ENCODE data around the gene TRIB2. TPM values are rescaled to one million over a fixed set of nuclear protein-coding genes. Genes with fewer than 3 reads are reported as not detected.

TRIB2 gene
- total RNA-seq, 4 donors from 2014 or later: 182 to 554 (median 315) TPM

DNA sequence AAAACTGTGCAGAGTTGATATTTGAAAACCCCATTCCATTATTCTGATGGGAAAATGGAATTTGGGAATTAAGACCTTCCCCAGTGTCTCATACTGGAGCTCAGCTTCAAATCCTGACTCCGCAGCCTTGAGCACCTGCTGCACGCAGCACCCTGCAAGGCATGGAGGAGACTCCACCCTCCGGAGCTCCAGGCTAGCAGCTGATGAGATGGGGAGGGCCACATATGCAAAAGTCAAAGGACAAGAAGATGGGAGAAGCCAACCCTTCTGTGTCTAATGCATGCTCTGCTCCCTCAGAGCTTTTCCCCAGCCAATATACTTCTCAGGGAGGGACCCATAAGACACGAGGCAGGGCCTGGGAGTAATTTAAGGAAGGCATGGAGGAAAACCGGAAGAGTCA is 34.7 kb upstream of the TRIB2 start:
- no peaks in the 10 kb centered on the region for H3K27me3 ChIP-seq
- no peaks in the 10 kb centered on the region for H3K36me3 ChIP-seq
- H3K27ac ChIP-seq: no peak overlapping the region
- no peak overlapping the region for H3K4me3 ChIP-seq
- TF ChIP-seq POLR2A (IDR thresholded peaks at IDR 0.05) (no peak), CTCF (IDR thresholded peaks at IDR 0.05) (no peak), EP300 (IDR thresholded peaks at IDR 0.05) (no peak)
- no peak for DNase-seq (ENCODE audit: low spot score in 2 of 2)
- H3K4me1 ChIP-seq: peaks cover 0 to 13% (median 0%) of the 10 kb centered on the region in 4 donors
- peaks cover 0 to 2% (median 0%) of the 10 kb centered on the region in 4 donors for H3K9me3 ChIP-seq
- 70 to 80% methylated on average over 5 of the region's 5 CpGs for WGBS, 2 donors

- 86 to 88% methylated on average over 6 of the region's 6 CpGs for WGBS, 2 donors
- no peaks in the 10 kb centered on the region for H3K27me3 ChIP-seq
- H3K4me3 ChIP-seq: no peak overlapping the region
- peaks cover 0 to 13% (median 0%) of the 10 kb centered on the region in 4 donors for H3K4me1 ChIP-seq
- no peak overlapping the region for H3K27ac ChIP-seq
- no peak for DNase-seq (ENCODE audit: low spot score in 2 of 2)
- TF ChIP-seq CTCF (IDR thresholded peaks at IDR 0.05) (no peak), EP300 (IDR thresholded peaks at IDR 0.05) (no peak), POLR2A (IDR thresholded peaks at IDR 0.05) (no peak)
- peaks cover 0 to 2% (median 0%) of the 10 kb centered on the region in 4 donors for H3K9me3 ChIP-seq
- H3K36me3 ChIP-seq: no peaks in the 10 kb centered on the region
These were observed 33.2 kb upstream of the TRIB2 start for GRCh38 chr2:12683457-12684100.

DNA sequence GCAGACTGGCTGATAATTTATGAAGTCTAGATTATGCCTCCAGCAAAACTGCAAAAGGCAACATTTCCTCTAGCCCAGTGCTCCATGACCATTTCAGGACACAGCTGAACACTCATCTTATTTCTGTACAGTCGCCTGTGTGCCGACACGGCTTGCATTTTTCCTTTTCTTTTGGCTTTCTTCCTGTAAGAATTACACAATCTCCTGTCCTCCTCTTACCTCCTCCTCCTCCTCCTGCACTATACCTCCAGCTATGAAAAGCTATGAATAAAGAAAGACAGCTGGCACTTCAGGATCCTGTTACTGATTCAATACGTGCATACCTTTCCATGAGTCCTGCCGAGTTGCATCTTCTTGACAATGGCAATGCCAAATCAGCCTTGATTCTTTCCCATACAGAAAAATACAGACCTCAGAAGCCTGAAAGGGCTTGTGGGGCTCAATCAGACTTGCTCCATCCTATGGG is 32.2 kb upstream of the TRIB2 start:
- no peak for DNase-seq (ENCODE audit: low spot score in 2 of 2)
- no peak overlapping the region for H3K4me3 ChIP-seq
- no peak for TF ChIP-seq POLR2A (IDR thresholded peaks at IDR 0.05)
- TF ChIP-seq CTCF (IDR thresholded peaks at IDR 0.05): no peak
- no peak for TF ChIP-seq EP300 (IDR thresholded peaks at IDR 0.05)
- H3K4me1 ChIP-seq: peaks cover 0 to 13% (median 0%) of the 10 kb centered on the region in 4 donors
- H3K9me3 ChIP-seq: peaks cover 0 to 4% (median 0%) of the 10 kb centered on the region in 4 donors
- no peaks in the 10 kb centered on the region for H3K27me3 ChIP-seq
- 28 to 37% methylated on average over 5 of the region's 5 CpGs for WGBS, 2 donors
- H3K27ac ChIP-seq: no peak overlapping the region
- H3K36me3 ChIP-seq: no peaks in the 10 kb centered on the region

GRCh38 chr2:12685145-12685544 is 31.6 kb upstream of the TRIB2 start:
- no peak for DNase-seq (ENCODE audit: low spot score in 2 of 2)
- no peaks in the 10 kb centered on the region for H3K27me3 ChIP-seq
- H3K9me3 ChIP-seq: peaks cover 0 to 10% (median 0%) of the 10 kb centered on the region in 4 donors
- H3K27ac ChIP-seq: no peak overlapping the region
- no peaks in the 10 kb centered on the region for H3K36me3 ChIP-seq
- TF ChIP-seq POLR2A (IDR thresholded peaks at IDR 0.05) (no peak), CTCF (IDR thresholded peaks at IDR 0.05) (no peak), EP300 (IDR thresholded peaks at IDR 0.05) (no peak)
- 82 to 89% methylated on average over 3 of the region's 3 CpGs for WGBS, 2 donors
- peaks cover 0 to 13% (median 0%) of the 10 kb centered on the region in 4 donors for H3K4me1 ChIP-seq
- H3K4me3 ChIP-seq: no peak overlapping the region

GRCh38 chr2:12685956-12686355 is 30.8 kb upstream of the TRIB2 start:
- H3K36me3 ChIP-seq: no peaks in the 10 kb centered on the region
- no peak for TF ChIP-seq EP300 (IDR thresholded peaks at IDR 0.05)
- TF ChIP-seq CTCF (IDR thresholded peaks at IDR 0.05): no peak
- TF ChIP-seq POLR2A (IDR thresholded peaks at IDR 0.05): no peak
- H3K27ac ChIP-seq: no peak overlapping the region
- no peak for DNase-seq (ENCODE audit: low spot score in 2 of 2)
- no peak overlapping the region for H3K4me3 ChIP-seq
- peaks cover 0 to 13% (median 0%) of the 10 kb centered on the region in 4 donors for H3K4me1 ChIP-seq
- peaks cover 0 to 7% (median 0%) of the 10 kb centered on the region in 4 donors for H3K9me3 ChIP-seq
- H3K27me3 ChIP-seq: no peaks in the 10 kb centered on the region
- 90 to 100% methylated on average over 6 of the region's 6 CpGs for WGBS, 2 donors

Data from tibial nerve (tissue), 4 donors.